GM18873 (cell line): ENCODE data around the gene SH3PXD2A.
A peak's percentile ranks its signal among the peaks of the same experiment; 100 is the strongest.

Source experiments
- ATAC-seq: cut with Tn5 transposase; IDR thresholded peaks from one replicate; pipeline ENCODE4 v1.9.1; 2021; ENCODE audit warnings: mild to moderate bottlenecking, moderate library complexity, moderate number of reproducible peaks; ENCODE audit not compliant: unreplicated experiment, low FRiP score

Gene SH3PXD2A

DNA sequence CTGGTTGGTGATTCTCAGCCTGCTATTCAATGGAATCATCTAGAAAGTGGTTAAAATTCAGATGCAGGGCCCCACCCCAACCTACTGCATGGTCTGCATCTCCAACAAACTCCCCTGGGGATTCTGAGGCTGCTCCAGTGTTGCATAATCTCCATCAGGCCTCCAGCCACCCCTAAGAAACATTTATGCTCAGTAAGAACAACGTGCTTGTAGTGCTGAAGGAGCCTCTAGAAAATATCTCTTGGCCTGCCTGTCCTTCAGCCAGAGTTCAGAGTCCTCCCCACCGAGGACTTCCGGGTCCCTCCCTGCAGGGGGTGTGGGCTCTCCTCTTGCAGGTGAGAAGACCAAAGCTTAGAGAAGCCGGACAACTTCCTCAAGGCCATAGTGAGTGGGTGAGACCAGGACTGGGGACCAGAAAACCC lies 159.8 kb downstream of the SH3PXD2A start:
- ATAC-seq = no peak

DNA sequence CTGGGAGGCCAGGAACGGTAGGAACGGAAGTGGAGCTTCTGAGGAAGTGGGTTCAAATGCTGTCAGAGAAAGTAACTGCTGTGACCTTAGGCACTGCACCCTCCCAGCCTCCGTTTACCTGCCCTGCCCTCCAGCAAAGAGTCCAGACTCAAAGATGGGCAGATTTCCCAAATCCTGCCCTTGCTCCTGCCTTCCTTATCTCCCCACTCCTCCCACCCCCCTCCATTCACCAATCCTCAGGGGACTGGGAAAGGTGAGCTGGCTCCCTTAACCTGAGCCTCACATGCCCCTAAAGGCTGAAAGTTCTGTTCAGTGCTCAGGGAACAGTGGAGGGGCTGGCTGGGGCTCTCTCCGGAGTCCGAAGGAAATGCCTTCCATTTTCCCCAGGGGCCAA lies 161.6 kb downstream of the SH3PXD2A start:
- ATAC-seq = no peak

- peak; percentile 13 for ATAC-seq
Observed at GRCh38 chr10:103692952-103693811, 162.2 kb downstream of the SH3PXD2A start.

DNA sequence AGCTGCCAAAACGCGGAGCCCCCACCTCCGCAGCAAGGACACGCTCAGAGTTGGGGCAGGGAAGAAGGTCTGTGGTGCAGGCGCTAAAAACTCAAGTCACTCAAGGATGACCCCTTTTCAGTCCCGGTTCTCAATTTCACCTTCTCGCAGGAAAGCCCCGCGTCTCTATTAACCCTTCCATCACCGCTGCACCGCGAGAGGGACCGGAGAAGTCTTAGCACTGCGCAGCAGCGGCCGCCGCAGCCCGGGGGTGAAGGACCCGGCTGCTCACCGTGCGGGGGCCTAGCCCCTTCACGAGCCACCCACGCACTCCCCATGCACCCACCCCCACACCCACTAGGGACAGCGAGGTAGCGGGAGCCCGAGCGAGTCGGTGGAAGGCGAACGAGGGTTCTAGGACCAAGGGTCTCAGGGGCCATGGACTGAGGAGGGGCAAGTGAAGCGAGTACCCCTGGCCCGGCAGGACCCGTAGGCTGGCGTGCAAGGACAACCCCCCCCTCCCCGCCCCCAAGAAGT lies 162.9 kb downstream of the SH3PXD2A start:
- ATAC-seq = peak; percentile 48

- ATAC-seq = peak; percentile 29
Observed at GRCh38 chr10:103691723-103692435, 163.5 kb downstream of the SH3PXD2A start.

DNA sequence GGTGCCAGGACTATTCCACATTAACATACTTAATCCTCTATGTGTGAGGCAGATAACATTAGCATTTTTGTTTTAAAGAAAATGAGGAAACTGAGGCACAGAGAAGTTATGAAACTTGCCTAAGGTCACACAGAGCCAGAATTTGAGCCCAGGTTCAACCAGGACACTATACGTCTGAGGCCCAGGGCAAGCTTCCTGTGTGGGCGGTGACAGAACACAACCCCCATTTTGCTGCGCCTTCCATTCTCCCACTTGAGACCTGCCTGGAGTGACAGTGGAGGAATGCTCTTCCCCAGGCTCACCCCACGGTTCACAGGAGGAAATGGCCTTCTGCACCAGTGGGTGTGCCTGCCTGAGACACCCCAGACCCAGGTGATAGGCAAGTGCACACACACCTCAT lies 164.1 kb downstream of the SH3PXD2A start:
- ATAC-seq = no peak

DNA sequence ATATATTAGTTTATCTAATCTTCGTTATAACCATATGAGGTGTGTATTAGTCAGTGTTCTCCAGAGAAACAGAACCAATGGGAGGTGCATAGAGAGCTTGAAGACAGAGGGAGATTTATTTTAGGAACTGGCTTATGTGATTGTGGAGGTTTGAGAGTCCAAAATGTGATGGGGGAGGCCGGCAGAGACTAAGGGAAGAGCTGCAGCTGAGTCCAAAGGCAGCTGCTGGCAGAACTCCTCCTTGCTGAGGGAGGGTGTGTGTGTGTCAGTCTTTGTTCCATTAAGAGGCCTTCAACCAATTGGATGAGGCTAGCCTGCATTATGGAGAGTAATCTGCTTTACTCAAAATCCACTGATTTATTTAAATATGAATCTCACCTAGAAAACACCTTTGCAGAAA lies 165.1 kb downstream of the SH3PXD2A start:
- ATAC-seq = no peak

- ATAC-seq = no peak
Observed at GRCh38 chr10:103688491-103688890, 166.9 kb downstream of the SH3PXD2A start.

DNA sequence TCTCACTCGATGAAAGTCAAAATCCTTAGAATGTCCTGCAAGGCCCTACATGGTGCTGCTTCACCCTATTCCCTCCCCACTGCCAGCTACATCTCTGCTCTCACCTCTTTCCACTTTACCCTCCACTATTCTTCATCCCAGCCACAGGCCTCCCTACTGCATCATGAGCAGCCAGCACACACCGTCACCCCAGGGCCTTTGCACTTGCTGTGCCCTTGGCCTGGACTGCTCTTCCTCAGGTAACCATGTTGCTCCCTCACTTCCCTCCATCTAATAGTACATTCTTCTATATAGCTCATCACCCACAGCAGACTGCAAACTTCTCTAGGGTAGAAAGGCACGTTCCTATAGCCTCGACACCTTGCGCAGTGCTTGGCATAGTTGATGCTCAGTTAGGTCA lies 167.7 kb downstream of the SH3PXD2A start:
- ATAC-seq = no peak

DNA sequence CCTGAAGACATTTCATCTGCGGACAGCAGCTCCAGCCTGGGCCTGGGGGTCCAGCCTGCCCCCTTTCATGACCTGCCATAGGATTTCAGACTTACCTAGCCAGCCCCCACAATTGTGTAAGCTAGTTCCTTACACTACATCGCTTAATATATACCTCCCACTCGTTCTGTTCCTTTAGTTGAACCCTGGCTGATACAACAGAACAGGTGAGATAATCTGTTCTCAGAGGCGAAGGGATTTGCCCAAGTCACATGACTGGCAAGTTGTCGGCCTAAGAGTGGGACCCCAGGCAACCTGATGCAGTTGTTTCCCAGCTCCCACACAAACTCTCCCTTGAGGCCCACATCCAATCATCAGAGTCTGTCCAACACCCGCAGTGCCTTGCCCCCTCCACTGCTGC lies 168.2 kb downstream of the SH3PXD2A start:
- ATAC-seq = no peak

DNA sequence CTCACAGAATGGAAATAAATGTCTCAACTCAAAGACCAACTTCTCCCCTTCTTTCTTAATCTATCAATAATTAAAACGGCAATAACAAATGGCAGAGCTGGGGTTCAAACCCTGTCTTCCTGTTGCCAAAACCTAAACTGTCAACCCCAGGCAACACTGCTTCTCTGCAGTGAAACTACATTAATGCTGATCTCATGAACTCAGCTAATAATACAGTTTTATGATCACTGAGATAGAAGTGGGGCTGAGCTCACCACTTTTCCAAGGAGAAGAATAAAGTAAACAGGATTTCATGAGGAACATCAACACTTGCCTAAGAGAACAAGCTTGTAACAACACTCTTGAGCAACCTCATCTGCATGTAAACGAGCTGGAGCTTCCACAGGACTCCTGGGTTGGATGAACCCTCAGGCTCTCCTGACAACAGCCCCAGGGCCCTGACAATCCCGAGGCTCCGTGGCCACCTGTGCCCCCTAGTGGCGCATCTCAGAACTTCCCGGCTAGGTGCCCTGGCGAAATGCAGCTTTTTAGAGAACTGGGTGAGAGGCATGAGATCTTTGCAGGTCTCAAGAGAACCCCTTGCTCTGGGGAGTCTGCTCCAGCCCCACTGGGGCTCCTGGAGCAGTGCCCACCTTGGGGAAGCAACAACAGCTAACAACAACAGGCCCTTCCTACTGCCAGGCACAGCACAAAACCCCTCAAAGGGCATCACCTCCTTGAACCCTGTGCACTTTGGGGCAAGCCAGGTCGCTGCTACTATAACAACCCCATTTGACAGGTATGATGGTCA lies 169.3 kb downstream of the SH3PXD2A start:
- ATAC-seq = no peak

GRCh38 chr10:103683851-103684250 lies 171.5 kb downstream of the SH3PXD2A start:
- ATAC-seq = no peak

- ATAC-seq = no peak
Observed at GRCh38 chr10:103682631-103683030, 172.7 kb downstream of the SH3PXD2A start.

- ATAC-seq = no peak
Observed at GRCh38 chr10:103681617-103682399, 173.6 kb downstream of the SH3PXD2A start.

DNA sequence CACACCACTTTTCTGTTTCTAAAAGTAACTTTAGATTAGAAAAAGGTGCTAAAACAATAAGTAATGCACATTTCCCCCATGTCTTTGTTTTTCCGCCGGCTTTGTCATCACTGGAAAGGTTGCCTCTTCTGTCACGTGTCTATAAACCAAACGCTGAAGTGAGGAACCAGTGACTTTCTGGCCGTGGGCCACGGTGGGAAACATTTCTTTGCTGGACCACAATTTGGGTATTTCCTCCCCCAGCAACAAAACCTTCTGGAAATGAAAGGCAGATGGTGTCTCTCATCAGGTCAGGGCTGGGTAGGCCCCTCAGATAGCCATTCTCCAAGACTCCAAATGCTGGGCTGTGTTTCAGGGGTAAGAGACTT lies 174.5 kb downstream of the SH3PXD2A start:
- ATAC-seq = no peak

- peak; percentile 64 for ATAC-seq
Observed at GRCh38 chr10:103679096-103679790, 176.1 kb downstream of the SH3PXD2A start.

GRCh38 chr10:103678178-103678526 lies 177.2 kb downstream of the SH3PXD2A start:
- peak; percentile 79 for ATAC-seq

DNA sequence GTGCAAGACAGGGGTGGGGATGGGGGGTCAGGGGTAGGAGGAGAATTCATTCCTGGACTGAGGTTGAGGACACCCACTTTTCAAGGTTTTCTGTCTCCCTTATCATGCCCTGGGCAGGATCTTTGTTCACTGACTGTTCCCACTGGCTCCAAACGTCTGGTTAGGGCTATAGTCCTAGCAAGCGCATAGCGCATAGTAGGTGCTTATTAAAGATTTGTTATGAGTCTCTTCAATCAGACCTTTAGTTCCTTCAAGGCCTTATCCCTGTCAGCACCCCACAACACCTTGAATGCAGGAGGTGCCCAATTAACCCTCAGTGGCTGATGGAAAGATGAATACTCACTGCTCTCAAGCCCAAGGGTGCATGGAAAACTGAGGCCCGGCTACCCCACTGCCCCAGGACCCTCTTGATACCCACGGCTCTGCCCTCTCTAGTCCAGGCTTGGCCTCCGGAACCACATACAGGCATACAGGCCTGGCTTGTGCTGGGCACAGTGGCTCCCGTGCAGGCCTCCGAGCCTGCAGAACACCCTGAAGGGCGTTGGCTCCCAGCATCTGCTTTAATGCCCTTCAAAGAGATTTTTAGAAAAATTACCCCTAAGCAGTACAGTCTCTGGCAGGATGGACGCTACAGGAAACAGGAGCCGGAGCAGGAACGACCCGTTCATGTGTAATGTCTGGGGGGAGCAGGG lies 177.7 kb downstream of the SH3PXD2A start:
- ATAC-seq = no peak

GRCh38 chr10:103676851-103677417 lies 178.4 kb downstream of the SH3PXD2A start:
- no peak for ATAC-seq
